ENCODE measurements around the gene CEP85L.

DNA sequence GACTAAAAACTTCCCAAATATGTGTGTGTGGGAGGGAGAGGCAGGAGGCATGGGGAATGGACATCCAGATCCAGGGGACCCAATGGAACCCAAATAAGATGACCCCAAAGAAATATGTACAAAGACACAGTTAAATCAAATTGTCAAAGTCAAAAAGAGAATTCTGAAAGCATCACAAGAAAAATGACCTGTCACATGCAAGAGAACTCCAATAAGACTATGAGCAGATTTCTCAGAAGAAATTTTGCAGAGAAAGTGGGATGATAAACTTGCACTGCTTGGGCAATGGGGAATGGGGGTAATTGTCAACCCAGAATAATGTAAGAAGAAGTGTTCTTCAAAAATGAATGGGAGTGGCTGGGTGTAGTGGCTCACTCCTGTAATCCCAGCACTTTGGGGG, 162.8 kb downstream of the CEP85L start:
- no peak for TF ChIP-seq CTCF (conservative IDR thresholded peaks at IDR 0.05; ENCODE audit: low read depth in 2 of 2)
- TF ChIP-seq POLR2AphosphoS5 (IDR thresholded peaks at IDR 0.05; ENCODE audit: low read depth): no peak
- TF ChIP-seq EZH2 (IDR thresholded peaks at IDR 0.05; ENCODE audit: low read depth, unreplicated experiment): no peak
- TF ChIP-seq JUNB (IDR thresholded peaks at IDR 0.05; ENCODE audit: unreplicated experiment): no peak
- TF ChIP-seq CREB1 (CRISPR knock-in tag; IDR thresholded peaks at IDR 0.05; ENCODE audit: low read depth): no peak
- TF ChIP-seq, protein P1, sequence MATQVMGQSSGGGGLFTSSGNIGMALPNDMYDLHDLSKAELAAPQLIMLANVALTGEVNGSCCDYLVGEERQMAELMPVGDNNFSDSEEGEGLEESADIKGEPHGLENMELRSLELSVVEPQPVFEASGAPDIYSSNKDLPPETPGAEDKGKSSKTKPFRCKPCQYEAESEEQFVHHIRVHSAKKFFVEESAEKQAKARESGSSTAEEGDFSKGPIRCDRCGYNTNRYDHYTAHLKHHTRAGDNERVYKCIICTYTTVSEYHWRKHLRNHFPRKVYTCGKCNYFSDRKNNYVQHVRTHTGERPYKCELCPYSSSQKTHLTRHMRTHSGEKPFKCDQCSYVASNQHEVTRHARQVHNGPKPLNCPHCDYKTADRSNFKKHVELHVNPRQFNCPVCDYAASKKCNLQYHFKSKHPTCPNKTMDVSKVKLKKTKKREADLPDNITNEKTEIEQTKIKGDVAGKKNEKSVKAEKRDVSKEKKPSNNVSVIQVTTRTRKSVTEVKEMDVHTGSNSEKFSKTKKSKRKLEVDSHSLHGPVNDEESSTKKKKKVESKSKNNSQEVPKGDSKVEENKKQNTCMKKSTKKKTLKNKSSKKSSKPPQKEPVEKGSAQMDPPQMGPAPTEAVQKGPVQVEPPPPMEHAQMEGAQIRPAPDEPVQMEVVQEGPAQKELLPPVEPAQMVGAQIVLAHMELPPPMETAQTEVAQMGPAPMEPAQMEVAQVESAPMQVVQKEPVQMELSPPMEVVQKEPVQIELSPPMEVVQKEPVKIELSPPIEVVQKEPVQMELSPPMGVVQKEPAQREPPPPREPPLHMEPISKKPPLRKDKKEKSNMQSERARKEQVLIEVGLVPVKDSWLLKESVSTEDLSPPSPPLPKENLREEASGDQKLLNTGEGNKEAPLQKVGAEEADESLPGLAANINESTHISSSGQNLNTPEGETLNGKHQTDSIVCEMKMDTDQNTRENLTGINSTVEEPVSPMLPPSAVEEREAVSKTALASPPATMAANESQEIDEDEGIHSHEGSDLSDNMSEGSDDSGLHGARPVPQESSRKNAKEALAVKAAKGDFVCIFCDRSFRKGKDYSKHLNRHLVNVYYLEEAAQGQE (IDR thresholded peaks at IDR 0.05; ENCODE audit: unreplicated experiment): no peak
- no peak for TF ChIP-seq EZH2phosphoT487 (IDR thresholded peaks at IDR 0.05; ENCODE audit: unreplicated experiment)
